HCT116 (cell line): ENCODE data around the gene EPHA6.

Source experiments
- RAD21 ChIP-seq: IDR thresholded peaks from 2 replicates; pipeline ENCODE4 v1.6.1; 2012; ENCODE audit warnings: low read depth, mild to moderate bottlenecking
- SRF ChIP-seq: IDR thresholded peaks from 2 replicates; pipeline ENCODE4 v1.6.1; 2012; ENCODE audit warnings: low read depth
- TF ChIP-seq, protein P1 (sequence below), 3 experiments: fragments of 200-600 bp in 1 of 3; sonication (generic) in 1 of 3; IDR thresholded peaks in 2 of 3; conservative IDR thresholded peaks in 1 of 3; 2 replicates each; pipeline ENCODE4 v1.5.1; 2012 to 2017; ENCODE audit warnings: low read depth in 2 of 3, low read length in 2 of 3, antibody characterized with exemption in 1 of 3, borderline replicate concordance in 1 of 3, control low read depth in 1 of 3, mild to moderate bottlenecking in 1 of 3, mixed read lengths in 1 of 3, mixed run types in 1 of 3, moderate library complexity in 1 of 3; ENCODE audit not compliant: insufficient read depth in 1 of 3

DNA sequence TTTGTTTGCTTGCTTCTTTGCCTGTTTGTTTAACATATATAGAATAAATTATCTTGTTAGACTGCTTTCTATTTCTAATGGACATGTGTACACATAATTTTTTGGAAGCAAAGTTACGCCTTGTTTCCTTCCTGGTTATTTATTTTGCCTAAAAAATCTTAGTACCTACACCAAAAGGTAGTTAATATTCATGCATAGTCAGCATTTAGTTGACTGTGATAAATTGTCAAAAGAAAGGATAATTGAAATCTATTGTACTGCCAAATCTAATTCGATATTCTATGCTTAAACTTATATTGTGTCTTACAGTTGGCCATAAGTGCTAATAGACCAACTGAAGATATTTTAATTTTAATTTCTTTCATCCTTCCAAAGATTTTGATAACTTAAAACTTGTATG lies 716.3 kb downstream of the EPHA6 start:
- TF ChIP-seq SRF (no peak), RAD21 (no peak)
- TF ChIP-seq, protein P1, sequence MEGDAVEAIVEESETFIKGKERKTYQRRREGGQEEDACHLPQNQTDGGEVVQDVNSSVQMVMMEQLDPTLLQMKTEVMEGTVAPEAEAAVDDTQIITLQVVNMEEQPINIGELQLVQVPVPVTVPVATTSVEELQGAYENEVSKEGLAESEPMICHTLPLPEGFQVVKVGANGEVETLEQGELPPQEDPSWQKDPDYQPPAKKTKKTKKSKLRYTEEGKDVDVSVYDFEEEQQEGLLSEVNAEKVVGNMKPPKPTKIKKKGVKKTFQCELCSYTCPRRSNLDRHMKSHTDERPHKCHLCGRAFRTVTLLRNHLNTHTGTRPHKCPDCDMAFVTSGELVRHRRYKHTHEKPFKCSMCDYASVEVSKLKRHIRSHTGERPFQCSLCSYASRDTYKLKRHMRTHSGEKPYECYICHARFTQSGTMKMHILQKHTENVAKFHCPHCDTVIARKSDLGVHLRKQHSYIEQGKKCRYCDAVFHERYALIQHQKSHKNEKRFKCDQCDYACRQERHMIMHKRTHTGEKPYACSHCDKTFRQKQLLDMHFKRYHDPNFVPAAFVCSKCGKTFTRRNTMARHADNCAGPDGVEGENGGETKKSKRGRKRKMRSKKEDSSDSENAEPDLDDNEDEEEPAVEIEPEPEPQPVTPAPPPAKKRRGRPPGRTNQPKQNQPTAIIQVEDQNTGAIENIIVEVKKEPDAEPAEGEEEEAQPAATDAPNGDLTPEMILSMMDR (IDR thresholded peaks at IDR 0.05 in 2 of 3, conservative IDR thresholded peaks at IDR 0.05 in 1 of 3; ENCODE audit: borderline replicate concordance in 1 of 3, insufficient read depth in 1 of 3, low read depth in 2 of 3, low read length in 2 of 3), result no peak
